Suppressor macrophage treated with lipopolysaccharide for 1 hour (primary cell): ENCODE data around the gene KCTD1.

Source experiments
- DNase-seq, 3 donors: peaks; one replicate each; pipeline ENCODE4 v3.0.0-alpha.2; 2020 to 2022

The KCTD1 gene

DNA sequence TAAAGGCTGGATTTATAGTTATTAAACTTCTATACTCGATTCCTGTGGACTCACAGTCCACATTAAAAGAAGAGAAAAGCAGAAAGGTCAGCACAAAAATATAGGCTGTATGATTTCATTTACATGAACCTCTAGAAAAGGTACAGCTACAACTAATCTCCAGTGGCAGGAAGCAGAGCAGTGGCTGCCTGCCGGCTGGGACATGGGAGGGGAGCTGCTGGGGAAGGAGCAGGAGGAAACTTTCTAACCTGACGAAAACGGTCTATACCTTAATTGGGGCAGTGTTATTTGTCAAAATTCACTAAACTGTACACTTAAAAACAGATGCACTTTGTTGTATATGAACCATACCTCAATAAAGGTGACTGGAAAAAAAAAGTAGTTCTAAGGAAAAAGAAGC lies 26.7 kb downstream of the KCTD1 start:
- DNase-seq, result no peak

DNA sequence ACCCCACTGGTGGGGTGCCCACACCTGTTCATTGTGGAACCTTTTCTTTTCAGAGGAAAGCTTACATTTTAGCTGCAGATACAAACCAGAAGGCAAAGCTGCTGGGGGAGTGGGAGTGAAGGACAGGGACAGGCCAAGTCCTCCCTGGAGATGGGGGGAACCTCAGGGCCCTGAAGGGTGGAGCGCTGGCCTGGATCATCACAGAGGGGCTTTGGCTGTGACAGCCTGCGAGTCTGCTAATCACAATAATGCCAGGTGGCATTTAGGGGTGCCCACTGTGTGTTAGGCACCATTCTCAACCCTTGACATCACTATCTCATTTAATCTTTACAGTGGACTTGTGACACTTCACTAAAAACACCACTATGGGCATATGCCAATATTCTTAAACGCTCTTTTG lies 27.4 kb downstream of the KCTD1 start:
- DNase-seq, result no peak

DNA sequence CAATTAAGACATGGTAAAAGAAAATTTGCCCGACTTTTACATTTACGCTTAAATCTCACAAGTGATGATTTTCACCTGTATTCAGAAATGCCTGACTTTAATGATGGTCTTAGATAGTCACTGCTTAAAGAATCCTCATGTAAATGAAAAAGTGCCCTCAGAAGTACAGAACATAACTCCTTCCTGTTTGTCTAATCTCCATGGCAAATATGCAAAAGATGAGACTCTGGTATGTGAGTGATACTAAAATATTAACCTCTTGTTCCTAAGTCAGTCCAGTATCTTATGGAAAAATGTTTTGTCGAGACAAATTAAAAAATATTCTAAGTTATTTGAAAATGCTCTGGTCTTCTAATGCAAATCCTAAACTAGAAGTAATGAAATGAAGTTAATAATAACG lies 29.2 kb downstream of the KCTD1 start:
- no peak for DNase-seq

DNA sequence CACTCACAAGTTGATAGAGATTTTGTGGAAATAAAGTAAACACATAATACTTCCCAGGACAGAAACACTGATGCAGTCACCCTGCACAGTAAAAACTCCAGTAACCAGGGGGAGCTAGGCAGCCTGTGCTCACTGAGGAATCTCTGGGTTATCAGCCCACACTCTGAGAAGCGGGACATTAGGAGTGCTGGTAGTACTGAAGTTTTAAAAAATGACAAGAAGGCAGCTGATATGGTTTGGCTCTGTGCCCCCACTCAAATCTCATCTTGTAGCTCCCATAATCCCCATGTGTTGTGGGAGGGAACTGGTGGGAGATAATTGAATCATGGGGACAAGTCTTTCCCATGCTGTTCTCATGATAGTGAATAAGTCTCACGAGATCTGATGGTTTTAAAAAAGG lies 31.4 kb downstream of the KCTD1 start:
- DNase-seq, result no peak

DNA sequence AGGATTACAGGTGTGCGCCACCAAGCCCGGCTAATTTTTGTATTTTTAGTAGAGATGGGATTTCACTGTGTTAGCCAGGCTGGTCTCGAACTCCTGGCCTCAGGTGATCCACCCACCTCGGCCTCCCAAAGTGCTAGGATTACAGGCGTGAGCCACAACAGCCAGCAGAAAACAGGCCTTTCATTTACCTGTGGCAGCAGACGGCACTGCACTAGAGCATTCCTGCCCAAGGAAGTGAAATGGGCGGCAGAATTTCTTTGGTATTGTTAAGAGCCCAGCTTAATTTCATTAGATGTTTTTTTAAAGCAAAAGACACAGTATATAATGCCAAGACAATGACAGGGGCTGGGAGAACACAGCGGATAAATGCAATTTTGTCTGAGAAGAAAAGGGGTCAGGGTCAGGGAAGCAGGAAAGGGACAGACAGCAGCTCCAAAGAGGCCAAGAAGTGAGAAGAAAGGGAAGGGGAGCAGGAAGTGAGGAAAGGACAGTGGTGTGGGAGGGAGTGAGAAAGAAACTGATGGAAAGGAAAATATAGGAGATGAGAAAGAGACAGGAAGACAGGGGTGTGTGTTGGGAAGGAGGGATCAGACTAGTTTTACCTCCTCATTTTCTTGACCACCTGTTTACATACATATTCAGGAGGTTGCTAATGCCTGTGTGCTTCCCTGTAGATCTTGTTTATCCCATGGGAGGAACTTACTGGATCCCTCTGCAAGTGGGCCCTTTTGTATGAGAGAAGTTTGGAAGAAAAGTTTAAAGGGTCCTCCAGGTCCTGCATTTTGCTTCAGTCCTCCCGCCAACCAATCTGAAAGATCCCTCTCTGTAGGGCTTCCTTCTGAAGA lies 32.5 kb downstream of the KCTD1 start:
- no peak for DNase-seq

DNA sequence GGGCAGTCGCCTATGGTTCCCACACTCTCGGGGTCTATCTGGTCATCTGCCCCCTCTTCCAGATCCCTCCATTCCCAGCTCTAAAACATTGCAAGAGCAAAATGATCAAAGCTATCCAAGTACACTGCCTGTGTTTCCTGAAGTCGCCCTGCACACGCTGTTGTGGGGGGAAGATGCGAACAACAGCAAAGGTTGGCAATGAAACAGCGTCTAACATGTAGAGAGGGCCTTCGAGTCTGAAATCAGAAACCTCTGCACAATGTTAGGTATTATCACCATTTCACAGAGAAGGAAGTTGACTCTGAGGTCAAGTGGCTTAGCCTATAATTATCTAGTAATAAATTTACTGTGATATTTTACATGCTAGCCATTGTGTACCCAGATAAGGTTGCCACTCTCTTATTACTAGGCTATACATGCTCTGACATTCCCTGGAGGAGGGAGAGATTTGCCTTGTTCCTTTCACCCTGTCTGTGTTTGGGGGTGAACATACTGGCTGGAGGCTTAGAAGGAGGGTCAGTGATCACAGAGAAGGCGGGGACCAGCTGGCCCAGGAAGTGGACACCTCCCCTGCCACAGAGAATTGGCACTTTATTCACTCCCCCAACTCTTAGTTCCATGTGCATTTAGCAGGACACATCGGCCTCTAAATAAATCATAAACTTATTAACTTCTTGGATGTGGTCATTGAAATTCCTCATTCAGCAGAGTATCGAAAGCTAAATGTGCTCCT lies 36.8 kb downstream of the KCTD1 start:
- no peak for DNase-seq

DNA sequence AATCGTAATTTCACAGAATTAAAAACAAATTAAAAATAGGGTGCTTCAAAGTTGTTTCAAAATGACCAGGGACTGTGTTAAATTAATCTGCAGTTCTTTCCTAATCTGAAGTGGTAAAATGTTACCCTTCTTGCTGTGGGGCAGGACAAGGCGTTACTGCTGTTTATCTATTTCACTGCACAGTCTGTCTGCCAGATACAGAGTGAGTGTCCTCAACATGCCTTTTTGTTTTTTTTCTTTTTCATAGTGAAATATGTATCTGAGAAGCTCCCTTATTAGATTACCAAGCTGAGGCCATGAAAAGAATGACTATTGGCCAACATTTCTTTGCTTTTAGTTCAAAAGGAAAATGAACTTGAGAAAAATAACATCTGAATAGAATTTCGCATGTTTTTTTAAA lies 38.0 kb downstream of the KCTD1 start:
- no peak for DNase-seq

DNA sequence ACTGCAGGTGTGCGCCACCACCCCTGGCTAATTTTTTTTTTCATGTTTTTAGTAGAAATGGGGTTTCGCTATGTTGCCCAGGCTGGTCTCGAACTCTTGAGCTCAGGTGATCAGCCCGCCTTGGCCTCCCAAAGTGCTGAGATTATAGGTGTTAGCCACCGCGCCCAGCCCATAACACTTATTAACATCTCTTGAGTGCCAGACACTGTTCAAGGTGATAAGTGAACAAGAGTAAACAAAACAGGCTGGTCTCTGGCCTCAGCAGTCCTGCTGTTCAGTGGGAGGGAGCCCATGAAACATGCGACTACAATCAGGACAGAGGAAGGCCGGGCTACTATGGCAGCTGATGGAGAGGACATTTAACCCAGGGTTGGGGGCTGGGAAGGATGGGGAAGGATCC lies 42.3 kb downstream of the KCTD1 start:
- no peak for DNase-seq

DNA sequence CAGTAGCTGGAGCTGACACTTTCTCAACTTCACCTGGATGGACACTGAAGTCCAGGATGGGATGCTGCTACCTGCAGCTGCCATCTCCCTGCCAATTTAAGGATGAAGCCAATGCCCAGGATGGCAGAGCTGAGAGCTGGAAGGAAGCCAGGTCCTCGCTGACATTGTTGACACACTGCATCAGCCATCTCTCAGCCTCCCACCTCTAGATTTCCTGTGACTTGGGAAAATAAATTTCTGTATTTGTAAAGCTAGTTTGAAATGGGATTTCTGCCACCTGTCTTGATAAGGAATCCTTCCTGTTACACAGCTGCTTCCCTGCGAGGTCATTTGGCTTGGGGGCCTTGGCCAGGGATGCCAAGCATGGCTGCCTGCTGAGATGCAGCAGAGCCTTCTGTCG lies 43.5 kb downstream of the KCTD1 start:
- DNase-seq, result no peak

DNA sequence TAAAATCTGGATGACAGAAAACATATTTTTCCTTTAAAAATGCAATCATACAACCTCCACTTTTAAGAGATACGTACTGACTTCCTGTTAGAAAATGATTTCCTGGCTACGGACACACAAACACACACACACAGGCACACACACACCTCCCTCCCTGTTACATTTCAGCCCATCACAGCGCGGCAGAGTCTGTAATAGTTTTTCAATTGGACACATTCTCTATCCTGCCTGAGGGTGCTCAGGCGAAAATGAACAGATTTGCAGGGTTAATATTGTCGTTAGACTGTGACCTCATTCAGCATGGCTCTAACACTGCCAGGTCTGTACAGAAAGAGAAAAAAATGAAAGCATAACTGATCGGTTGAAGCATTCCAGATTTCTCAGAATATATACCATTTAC lies 45.0 kb downstream of the KCTD1 start:
- DNase-seq, result no peak

DNA sequence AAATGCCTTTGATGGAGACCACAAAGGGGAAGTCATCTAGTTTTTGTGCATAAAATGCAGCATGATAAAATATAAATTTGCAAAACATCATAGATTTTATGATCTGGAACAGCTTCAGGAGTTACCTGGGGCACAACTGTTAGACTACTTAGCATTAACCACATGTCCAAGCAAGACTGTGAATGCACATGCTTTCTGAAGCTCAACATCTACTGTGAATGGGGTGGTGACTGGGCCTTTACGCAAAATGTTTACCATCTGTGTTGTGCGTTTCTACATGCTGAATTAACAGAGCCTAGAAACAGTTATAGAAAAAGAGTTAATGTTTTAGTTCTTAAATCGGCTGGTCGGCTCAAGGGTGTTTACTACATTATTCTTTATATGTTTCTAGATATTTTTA lies 45.5 kb downstream of the KCTD1 start:
- DNase-seq, result no peak

DNA sequence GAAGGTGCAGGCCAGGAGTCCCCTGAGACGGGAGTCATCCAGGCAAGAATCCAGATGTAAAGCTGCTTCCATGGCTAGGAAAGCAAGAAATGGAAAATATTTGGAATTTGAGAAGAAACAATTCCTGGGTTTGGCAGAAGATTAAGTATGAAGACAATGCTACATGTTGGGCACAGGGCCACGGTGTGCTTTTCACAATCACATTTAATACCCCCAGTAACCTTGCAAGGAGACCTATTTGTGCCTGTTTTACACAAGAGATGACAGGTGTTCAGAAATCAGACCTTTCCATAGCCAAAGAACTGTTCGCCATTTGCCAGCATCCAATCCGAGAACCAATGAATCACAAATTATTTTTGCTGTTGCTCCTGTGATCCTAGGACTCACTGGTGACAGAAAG lies 50.5 kb downstream of the KCTD1 start:
- no peak for DNase-seq

DNA sequence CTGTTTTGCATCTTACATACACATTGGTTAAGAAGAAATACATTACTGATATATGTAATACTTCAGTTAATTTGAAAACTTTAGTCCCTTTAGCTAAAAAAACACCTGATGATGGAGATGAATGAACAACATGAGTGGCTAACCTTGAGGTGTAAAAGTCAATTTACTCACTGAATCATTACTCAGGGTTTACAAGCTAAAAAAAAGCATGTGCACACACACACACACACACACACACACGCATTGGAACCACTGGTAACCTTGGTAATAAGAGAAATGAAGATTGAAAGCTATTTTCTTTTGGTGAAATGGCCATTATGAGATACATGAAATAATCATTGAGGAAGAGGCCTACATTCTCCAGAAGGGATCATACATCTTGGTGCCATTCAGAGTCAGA lies 51.8 kb downstream of the KCTD1 start:
- DNase-seq, result no peak

DNA sequence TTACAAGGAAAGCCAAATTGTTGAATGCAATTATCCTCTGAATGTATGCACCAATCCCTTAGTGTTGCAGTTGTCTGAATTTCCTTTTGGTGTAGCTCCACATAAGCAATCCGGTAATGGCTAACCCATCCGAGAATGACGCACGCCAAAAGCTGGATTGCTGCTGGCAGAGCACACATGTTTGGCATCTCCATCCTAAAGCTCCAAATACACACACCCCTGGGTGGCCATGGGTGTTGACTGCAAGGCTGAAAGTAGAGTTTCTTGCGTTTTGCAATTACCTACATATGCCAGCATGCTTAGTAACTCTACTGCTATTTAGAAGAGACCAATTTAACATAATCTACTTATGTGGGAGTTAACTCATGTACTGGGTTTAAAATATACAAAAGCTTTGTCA lies 53.1 kb downstream of the KCTD1 start:
- DNase-seq, result no peak

DNA sequence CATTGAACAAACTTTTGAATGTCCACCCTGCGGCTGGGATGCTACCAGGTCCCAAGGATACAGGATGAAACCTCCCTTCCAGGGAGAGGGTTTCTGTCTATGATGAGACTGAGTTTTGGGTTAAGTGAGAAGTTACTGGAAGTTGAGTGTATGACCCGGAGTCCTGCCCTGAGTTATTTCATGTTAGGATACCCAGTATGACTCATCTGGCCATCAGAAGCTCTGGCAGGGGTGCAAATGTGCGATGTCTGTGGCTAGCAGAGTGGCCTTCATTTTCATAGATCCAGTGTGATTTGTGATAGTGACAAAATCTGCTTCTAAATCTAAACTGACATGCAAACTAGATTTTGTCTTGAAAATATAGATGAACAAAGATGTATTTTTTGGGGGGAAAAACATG lies 55.3 kb downstream of the KCTD1 start:
- no peak for DNase-seq

DNA sequence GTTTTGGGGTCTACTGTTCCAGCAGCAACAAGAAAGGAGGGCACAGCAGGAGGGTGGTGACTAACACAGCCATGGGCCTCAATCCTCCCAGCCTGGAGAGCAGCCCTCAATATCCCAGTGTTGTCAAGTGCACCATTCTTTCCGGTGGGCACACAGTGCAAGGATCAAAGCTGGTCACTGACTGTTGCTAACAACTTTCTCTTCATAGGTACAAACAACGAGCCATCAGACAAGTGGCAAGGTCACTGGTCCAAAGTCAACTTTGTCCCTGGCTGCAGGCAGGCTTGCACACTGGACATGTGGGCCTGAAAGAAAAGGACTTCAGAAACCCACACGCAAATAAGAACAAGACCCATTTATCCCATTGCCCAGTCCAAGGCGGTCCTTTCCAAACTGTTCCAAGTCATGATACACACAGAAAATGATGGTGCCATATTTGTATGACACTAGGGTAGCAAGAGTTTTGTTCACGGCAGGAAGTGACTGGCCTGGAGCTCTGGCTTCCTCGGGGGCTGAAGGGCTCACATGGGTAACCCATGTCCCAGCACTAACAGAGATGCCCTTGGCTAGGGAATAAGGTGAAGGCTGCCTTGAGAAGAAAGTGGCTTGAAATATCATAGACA lies 57.0 kb downstream of the KCTD1 start:
- DNase-seq, result no peak

DNA sequence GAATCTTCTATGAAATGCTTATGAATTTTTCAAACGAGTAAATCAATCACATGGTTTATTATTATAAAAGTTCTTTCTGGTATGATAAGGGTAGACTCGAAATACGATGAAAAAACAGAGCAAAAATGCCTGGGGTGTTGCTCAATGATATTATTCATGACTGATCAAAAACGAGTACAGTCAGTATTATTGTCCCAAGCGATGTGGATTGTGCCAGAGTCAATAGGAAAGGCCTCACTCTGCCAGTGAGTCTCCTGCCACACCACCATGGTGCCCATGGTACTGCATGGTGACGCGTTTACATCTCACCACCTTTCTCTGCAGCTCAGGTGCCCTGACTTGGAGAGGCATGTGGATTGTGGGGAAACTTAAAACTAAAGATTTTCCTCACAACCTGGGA lies 58.5 kb downstream of the KCTD1 start:
- DNase-seq, result no peak

DNA sequence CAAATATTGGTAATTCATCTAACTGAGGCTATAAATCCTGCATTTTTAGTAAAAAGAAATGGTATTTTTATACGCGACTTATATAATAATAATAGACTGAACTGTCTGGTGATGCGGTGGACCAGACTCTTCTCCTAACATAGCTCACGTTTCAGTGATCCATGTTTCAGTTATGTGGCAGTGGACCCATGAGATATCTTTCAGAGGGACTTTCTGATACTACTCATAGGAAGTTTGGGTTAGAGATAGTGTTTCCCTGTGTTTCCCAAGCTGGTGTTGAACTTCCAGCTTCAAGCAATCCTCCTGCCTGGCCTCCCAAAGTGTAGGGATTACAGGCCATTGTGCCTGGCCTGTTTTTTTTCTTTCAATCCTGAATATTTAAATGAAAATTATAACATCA lies 59.2 kb downstream of the KCTD1 start:
- peak in 2 of 3 donors; percentile 2 to 5 for DNase-seq

DNA sequence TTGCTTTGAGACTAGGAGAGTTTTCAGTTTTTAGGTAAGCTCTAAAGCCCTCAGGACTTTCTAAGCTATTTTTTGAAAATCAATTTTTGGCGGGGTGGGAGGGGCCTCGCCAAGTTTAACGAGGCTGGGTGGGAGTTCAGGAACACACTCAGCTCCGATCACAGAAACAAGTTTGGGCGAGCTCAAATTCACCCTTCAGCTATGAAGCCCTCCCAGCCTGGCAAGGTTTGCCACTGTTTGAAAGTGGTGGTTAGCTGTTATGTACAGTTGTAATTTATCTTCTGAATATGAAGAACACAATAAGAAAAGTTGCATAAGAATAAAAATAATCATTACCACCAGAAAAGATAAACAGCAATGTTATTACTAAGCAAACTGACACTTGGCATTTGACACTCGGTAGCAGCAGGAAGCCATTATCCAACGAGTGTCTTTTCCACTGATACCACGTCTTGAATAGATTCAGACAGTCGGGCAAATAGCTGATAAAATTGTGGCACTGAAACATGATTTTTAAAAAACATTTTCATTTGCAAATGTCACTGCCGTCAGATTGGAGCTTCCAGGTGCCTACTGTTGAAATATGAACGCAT lies 59.8 kb downstream of the KCTD1 start:
- DNase-seq, result no peak

DNA sequence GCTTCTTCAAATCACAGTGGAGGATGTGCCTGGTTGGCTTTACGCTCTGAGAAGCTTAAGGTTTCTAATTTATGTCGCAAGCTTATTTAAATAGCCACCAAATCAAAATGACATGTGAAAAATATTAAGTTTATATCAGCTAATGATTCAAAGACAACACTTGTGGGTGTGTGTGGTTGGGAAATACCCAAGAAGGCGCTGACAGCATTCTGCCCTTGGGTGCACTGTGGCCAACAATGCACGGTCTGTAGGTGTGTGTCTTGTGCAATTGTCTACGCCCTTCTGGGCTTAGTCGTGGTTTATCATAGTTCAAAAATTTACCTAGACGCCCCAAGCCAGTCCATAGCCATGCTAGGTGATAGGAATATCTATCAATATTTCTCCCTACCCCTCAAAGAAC lies 60.9 kb downstream of the KCTD1 start:
- DNase-seq, result peak; percentile 48 to 67 (median 67)

DNA sequence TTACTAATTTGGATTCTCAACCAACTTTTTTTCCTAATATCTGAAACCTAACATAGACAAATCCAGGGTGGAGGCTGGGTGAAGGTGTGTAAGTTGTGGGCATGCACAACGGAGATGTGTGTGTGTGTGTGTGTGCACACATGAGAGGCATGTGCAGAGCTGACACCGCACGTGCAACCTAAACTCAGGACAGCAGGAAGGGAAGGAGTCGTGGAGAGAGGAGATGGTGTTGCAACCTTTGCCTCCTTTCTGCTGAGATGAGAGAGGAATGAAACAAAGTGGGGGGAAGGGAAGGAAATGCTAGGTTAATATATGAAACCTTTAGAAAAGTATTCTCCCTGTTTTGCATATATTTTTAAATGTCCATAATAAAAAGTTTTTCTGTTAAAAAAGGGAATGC lies 64.7 kb downstream of the KCTD1 start:
- DNase-seq, result no peak

DNA sequence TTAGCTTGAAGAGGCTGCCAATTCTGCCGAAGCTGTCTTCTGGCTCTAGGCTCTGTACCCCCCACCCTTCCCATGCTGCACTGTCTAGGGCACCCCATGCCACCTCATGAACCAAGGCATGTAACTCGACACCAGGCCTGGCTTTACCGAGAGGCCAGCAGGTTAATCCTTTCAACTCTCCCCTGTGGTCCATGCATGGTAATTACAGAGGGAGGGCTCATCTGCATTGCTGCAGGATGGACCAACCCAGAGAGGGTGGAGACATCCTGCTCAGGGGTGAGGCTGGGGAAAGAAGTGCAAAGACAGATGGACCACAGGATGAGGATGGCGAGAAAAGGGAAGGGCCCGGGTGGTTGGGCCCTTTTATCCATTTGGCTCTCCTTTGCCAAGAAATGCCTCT lies 65.8 kb downstream of the KCTD1 start:
- DNase-seq, result no peak

DNA sequence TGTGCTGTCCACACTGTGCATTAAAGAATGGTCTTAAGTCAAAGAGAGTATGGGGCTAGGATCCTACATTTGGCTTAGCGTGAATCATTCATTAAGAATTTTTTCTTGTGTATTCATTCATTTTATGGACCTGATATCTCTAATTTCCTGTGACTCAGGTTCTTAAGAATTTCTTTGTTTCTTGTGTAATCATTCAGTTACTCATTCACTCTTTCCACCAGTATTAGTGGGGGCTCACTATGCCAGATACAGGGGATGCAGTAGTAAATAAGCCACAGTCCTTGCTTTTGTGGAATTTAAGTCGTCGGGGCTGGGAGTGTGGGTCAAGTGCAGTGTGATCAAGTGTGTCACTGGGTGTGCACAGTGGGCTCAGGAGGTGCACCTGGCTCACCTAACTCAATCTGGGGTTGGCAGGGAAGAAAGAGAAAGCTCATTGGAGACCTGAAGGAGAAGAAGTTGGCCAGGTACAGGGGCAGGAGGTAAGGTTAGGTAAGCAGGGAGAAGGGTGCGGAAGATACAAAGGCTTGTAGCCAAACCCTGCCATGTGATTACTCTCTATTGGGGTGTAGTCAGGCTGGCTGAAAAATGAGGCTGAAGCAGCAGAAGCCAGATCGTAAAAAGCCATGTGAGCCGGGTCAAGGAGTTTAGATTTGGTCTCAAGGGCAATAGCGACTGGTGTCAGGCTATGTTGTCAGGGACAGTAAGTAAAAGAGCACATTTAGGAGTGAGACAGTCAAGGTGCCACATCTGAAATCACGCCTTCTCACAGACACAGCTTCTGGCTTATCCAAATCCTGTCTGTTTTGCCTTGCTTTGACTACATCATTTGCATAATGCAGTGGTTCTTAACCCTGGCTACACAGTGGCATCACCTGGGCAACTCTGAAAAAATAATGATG lies 67.2 kb downstream of the KCTD1 start:
- no peak for DNase-seq
